ENCODE measurements around the gene COG6.

The COG6 gene

DNA sequence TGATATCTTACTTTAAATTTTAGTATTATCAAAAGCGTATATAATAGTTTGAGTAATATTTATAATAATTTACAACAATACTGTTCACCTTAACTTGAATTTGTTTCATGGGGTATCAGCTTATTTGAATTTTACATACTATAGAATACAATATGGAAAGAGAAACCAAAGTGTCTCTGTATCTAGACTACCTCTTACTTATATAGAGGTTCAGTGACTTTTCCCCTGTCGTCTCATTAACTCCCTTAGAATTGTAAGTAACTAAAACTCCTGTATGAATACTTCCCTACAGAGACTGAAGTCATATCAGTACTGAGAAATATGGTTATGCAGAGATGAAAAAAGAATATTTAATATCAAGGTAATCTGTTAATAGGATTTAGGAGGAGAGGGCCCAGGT, 26.8 kb downstream of the COG6 start:
- ChIA-PET POLR2A (no interaction called here), CTCF (no interaction called here)
- no peak for DNase-seq (ENCODE audit: extremely low spot score)

DNA sequence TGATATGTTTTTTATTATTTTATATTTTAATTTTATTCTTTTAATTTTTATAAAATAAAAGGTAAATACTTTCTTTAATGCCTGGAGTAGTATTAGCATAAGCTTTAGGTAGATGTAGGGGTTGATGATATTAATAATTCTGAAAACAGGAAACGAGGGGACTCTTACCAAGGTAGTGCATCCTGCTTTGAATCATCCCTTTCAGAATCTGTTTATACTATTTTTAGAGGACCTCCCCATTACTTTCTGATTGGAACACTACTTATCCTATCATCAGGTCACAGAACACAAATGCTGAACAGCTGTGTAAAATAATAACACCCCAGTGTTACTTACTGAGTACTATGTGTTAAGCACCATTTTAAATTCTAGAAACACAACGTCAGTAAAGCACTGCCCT, 27.3 kb downstream of the COG6 start:
- ChIA-PET POLR2A (no interaction called here), CTCF (no interaction called here)
- no peak for TF ChIP-seq SUZ12 (IDR thresholded peaks at IDR 0.05)
- TF ChIP-seq, protein P1, sequence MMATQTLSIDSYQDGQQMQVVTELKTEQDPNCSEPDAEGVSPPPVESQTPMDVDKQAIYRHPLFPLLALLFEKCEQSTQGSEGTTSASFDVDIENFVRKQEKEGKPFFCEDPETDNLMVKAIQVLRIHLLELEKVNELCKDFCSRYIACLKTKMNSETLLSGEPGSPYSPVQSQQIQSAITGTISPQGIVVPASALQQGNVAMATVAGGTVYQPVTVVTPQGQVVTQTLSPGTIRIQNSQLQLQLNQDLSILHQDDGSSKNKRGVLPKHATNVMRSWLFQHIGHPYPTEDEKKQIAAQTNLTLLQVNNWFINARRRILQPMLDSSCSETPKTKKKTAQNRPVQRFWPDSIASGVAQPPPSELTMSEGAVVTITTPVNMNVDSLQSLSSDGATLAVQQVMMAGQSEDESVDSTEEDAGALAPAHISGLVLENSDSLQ (IDR thresholded peaks at IDR 0.05), result no peak
- TF ChIP-seq LEF1 (IDR thresholded peaks at IDR 0.05; ENCODE audit: borderline replicate concordance), result no peak
- no peak for TF ChIP-seq HDGF (IDR thresholded peaks at IDR 0.05; ENCODE audit: borderline replicate concordance)
- no peak for TF ChIP-seq FOXK2 (IDR thresholded peaks at IDR 0.05)
- TF ChIP-seq FOXA1 (IDR thresholded peaks at IDR 0.05), result no peak
- no peak for TF ChIP-seq ELF4 (IDR thresholded peaks at IDR 0.05)
- no peak for TF ChIP-seq ARNT (IDR thresholded peaks at IDR 0.05)
- no peak for TF ChIP-seq SP1 (IDR thresholded peaks at IDR 0.05)
- DNase-seq (ENCODE audit: extremely low spot score), result no peak

More for the DNA sequence above, 26.8 kb downstream of the COG6 start:
- TF ChIP-seq HDGF (IDR thresholded peaks at IDR 0.05; ENCODE audit: borderline replicate concordance), result no peak
- no peak for TF ChIP-seq LEF1 (IDR thresholded peaks at IDR 0.05; ENCODE audit: borderline replicate concordance)
- no peak for TF ChIP-seq FOXM1 (IDR thresholded peaks at IDR 0.05; ENCODE audit: borderline replicate concordance)
- no peak for TF ChIP-seq ELF4 (IDR thresholded peaks at IDR 0.05)
- no peak for TF ChIP-seq TARDBP (IDR thresholded peaks at IDR 0.05)
- no peak for TF ChIP-seq ZNF384 (IDR thresholded peaks at IDR 0.05)
- TF ChIP-seq ARNT (IDR thresholded peaks at IDR 0.05), result no peak

DNA sequence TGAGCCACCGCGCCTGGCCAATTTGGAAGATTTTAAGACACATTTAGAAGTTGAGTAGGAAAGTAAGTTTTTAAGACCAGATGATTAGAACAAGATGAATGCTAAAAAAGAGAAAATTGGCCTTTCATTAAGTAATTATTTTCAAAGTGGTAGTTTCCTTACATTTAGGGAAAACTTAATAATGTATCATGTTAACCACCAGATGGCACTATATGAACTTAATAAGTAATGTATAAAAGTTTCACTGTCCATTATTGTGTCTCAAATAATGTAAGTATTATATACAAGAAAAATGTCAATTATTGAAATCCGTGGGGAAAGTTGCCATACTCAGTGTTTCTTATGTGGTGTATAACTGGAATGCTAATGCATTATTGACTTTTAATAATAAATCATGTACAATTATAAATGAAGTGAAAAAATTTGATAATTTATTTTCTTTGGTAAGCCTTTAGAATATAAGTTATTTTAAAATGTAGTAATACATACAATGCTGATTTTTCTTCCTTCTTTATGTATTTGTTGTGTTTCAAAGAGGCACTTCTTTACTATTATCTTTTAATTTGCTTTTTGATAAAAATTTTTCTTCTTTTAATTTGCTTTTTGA, 29.2 kb downstream of the COG6 start:
- POLR2A ChIA-PET, result no interaction called here
- CTCF ChIA-PET, result interaction anchor here (1.6 kb wide), 1 partner anchor 998 kb away, joined by 3 read pairs; no protein-coding TSS in a partner anchor
- TF ChIP-seq SUZ12 (IDR thresholded peaks at IDR 0.05) (no peak), BHLHE40 (IDR thresholded peaks at IDR 0.05; ENCODE audit: borderline replicate concordance) (no peak), TARDBP (IDR thresholded peaks at IDR 0.05) (no peak), L3MBTL2 (conservative IDR thresholded peaks at IDR 0.05) (no peak), FOXK2 (IDR thresholded peaks at IDR 0.05) (no peak), HDGF (IDR thresholded peaks at IDR 0.05; ENCODE audit: borderline replicate concordance) (no peak), ZNF384 (IDR thresholded peaks at IDR 0.05) (no peak), ELF4 (IDR thresholded peaks at IDR 0.05) (no peak), CTBP1 (IDR thresholded peaks at IDR 0.05; ENCODE audit: borderline replicate concordance) (no peak)
- TF ChIP-seq, protein P1 (IDR thresholded peaks at IDR 0.05), result no peak
- DNase-seq (ENCODE audit: extremely low spot score), result peak; percentile 8

DNA sequence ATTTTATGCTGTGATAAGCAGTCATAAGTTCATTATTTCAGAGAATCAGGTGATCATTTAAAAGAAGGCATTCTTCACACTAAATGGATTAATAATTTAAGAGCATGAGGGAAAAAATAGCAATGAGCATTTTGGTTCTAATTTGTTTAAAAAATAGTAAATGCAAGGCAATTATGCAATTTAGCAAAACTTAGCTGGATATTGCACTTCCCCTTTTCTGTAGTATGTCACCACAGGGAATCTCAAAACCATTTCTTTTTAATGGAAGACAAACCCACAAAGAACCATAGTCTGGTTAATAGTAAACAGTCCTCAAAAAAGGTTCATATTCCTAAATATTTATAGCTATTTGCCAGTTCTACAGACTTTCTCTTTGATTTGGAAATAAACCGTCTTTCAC, 30.2 kb downstream of the COG6 start:
- DNase-seq (ENCODE audit: extremely low spot score), result no peak
- TF ChIP-seq FOXK2 (IDR thresholded peaks at IDR 0.05) (no peak), SUZ12 (IDR thresholded peaks at IDR 0.05) (no peak), ELF4 (IDR thresholded peaks at IDR 0.05) (no peak), HDGF (IDR thresholded peaks at IDR 0.05; ENCODE audit: borderline replicate concordance) (no peak)
- ChIA-PET POLR2A (no interaction called here), CTCF (interaction anchor here (1.6 kb wide), 1 partner anchor 997 kb away, joined by 3 read pairs; no protein-coding TSS in a partner anchor)

DNA sequence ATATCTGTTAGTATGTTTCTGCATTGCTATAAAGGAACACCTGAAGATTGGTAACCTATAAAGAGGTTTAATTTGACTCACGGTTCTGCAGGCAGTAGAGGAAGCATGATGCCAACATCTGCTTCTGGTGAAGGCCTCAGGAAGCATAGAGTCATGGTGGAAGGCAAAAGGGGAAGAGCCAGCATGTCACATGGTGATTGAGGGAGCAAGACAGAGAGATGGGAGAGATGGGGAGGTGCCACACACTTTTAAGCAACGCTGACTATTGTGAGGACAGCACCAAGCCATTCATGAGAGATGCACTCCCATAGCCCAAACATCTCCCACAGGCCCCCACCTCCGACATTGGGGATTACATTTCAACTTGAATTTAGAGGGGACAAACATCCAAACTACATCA, 32.8 kb downstream of the COG6 start:
- DNase-seq (ENCODE audit: extremely low spot score), result no peak
- CTCF ChIA-PET, result no interaction called here
- POLR2A ChIA-PET, result no interaction called here
- TF ChIP-seq SP1 (IDR thresholded peaks at IDR 0.05) (no peak), SUZ12 (IDR thresholded peaks at IDR 0.05) (no peak), FOXM1 (IDR thresholded peaks at IDR 0.05; ENCODE audit: borderline replicate concordance) (no peak), ARNT (IDR thresholded peaks at IDR 0.05) (no peak)

DNA sequence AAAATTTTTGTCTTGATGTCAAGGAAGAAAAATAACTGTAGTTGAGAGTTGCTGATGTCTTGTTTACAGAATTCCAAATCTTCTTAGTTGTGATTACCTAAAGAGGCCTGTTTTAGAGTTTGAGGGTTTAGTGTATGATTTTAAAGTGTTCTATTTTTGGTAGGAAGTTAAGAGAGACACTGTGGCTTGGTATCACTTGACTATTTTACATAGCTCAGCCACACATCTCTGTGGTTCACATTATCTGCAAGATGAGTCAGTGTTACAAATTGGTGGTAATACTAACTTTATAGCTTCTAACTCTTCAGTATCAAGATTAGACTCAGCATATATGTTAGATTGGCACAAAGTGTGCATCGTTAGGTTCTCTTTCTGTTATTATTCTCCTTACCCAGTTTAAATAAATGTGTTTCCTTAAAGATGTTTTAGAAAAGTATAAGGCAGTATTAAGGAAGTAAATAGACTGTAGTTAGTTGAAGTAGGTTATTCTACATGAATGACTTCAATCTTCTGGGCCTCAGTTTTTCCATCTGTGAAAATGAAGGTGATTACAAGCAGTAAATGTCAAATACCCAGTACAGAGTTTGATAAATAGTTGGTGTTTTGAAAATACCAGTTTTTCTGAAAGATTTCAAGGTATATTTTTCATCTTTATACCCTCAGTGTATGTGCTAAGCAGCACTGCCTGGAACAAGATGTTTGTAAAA, 33.4 kb downstream of the COG6 start:
- no peak for DNase-seq (ENCODE audit: extremely low spot score)
- ChIA-PET CTCF (no interaction called here), POLR2A (no interaction called here)
- no peak for TF ChIP-seq FOXM1 (IDR thresholded peaks at IDR 0.05; ENCODE audit: borderline replicate concordance)

DNA sequence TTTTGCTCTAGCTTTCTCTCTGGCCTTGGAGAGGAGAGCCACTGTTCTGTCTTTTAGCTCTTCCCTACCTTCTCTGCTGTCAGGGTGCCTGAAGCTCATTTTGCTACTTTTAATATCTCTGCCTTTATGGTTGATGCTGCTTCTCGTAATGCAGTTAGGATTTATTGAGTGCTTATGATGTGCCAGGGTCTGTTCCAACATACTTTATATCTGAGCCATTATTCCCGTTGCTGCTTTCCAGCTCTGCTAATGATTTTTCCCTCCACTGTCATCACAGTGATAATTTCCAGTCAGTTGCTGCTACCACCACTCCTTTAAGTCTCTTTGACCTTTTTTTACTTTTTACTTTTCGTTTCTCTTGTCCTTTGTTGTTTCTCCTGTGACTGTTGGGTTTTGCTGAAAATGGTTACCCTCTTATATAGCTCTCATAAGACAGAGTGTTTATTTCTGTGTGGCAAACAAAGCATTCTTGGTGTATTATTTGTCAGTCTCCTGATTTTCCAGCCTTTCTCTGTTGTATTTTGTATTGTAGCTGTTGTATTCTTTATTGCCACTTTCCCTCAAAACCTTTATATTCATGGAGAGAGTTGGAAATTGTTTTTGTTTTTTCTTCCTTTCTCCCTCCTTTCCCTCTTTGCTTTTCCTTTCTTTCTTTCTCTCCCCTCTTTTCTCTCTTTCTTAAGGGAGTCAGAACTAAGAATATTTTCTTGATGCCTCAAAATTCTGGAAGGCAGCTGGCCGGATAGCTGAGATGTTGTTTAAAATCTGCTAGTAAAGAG, 37.4 kb downstream of the COG6 start:
- ChIA-PET CTCF (interaction anchor here (0.6 kb wide), 1 partner anchor 990 kb away, joined by 3 read pairs; no protein-coding TSS in a partner anchor), POLR2A (no interaction called here)
- TF ChIP-seq FOXA1 (IDR thresholded peaks at IDR 0.05), result no peak
- TF ChIP-seq SUZ12 (IDR thresholded peaks at IDR 0.05), result no peak
- TF ChIP-seq BHLHE40 (IDR thresholded peaks at IDR 0.05; ENCODE audit: borderline replicate concordance), result no peak
- TF ChIP-seq FOXM1 (IDR thresholded peaks at IDR 0.05; ENCODE audit: borderline replicate concordance), result no peak
- no peak for TF ChIP-seq FOXK2 (IDR thresholded peaks at IDR 0.05)
- TF ChIP-seq ARNT (IDR thresholded peaks at IDR 0.05), result no peak
- TF ChIP-seq SP1 (IDR thresholded peaks at IDR 0.05), result no peak
- no peak for TF ChIP-seq ZNF384 (IDR thresholded peaks at IDR 0.05)
- TF ChIP-seq L3MBTL2 (conservative IDR thresholded peaks at IDR 0.05), result no peak
- TF ChIP-seq CTBP1 (IDR thresholded peaks at IDR 0.05; ENCODE audit: borderline replicate concordance), result no peak
- TF ChIP-seq NFRKB (IDR thresholded peaks at IDR 0.05), result no peak
- TF ChIP-seq HDGF (IDR thresholded peaks at IDR 0.05; ENCODE audit: borderline replicate concordance), result no peak
- TF ChIP-seq, protein P1 (IDR thresholded peaks at IDR 0.05), result no peak
- no peak for TF ChIP-seq TARDBP (IDR thresholded peaks at IDR 0.05)
- no peak for TF ChIP-seq ELF4 (IDR thresholded peaks at IDR 0.05)
- no peak for TF ChIP-seq LEF1 (IDR thresholded peaks at IDR 0.05; ENCODE audit: borderline replicate concordance)
- DNase-seq (ENCODE audit: extremely low spot score), result no peak
